Measurements from ENCODE around the gene C16orf92. TPM values are rescaled to one million over a fixed set of nuclear protein-coding genes. Genes with fewer than 3 reads are reported as not detected.

Gene C16orf92
- total RNA-seq, 1 experiment from 2014 or later, result not detected

DNA sequence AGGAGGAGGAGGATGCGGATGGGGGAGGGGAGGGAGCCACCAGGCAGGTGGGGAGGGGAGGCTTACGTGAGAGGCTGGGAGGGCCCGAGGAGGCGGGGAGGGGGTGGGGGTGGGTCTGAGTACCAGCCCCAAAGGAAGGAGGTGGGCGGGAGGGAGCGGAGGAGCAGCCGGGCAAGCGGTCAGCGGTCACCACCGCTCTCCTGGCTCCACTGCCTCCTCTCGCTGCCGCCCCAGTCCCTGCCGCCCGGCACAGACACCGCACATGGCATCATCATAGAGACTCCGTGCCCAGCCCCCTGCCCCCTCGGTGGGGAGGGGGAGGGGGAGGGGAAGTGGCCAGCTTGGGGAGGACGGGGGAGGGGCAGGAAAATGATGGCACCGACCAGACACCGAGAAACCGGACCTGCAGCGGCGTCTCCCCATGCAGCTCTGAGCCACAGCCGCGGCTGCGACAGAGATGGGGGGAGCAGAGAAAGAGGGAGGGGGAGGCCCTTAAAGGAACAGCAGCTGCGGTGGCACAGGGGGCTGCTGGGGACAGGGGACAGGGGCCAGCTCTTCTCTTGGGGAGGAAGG is 7.9 kb downstream of the C16orf92 start, which contains the start of gene TLCD3B:
Gene TLCD3B, minus strand, starts transcription at position 431 of the 573 bp plus-strand sequence. CDS start 744 bp downstream, outside the sequence.
- peak within 1 kb of the TSS; percentile 60 for H3K4me2 ChIP-seq

DNA sequence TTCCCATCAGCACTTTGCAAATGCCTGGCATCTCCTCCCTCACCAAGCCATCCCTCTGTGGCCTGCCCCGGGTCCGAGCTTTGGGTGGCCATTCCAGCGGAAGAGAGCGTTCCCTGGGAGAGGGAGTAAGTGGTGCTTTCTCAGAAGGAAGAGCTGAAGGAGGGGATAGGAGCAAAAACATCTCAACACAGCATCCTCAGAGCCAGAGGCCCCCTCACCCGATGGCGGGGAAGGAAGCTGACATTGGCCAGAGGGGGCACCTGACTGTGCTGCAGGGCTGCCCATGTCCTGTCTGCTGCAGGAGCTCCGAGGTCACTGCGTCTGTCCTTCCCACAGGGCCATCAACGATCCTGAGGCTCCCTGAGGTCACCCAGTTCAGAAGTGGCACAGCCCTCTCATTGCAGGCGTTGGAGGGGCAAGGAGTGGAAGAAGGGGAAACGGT is 8.5 kb downstream of the C16orf92 start:
- ChIA-PET POLR2A (ENCODE audit: unreplicated experiment) (no interaction called here), CTCF (interaction anchor here (1.1 to 1.5 kb wide), 5 partner anchors 8 to 212 kb away, joined by 3 to 10 read pairs (median 4); partner anchors contain the start of gene C16orf92)
- Histone ChIP-seq H3K4me2 (peak overlapping the region; percentile 60), H3K9me2 (ENCODE audit: insufficient read depth) (no peaks in the 10 kb centered on the region), H3K27ac (no peak overlapping the region), H3K36me3 (ENCODE audit: low read depth) (no peaks in the 10 kb centered on the region), H3F3A (ENCODE audit: insufficient read depth, low read depth) (0 out of 2 replicates have a peak, but pooled peaks cover 5% of the 10 kb centered on the region), H3K79me2 (ENCODE audit: low read depth) (no peaks in the 10 kb centered on the region), H3K27me3 (ENCODE audit: insufficient read depth, low read depth) (peaks cover 49% of the 10 kb centered on the region), H3K4me1 (replicated peaks; ENCODE audit: insufficient read depth) (no peaks in the 10 kb centered on the region), H3K9me3 (ENCODE audit: insufficient read depth, low read depth) (no peaks in the 10 kb centered on the region), H3K4me3 (no peak overlapping the region), H2AFZ (no peak overlapping the region), H4K20me1 (ENCODE audit: insufficient read depth) (no peaks in the 10 kb centered on the region)
- intact Hi-C loops (cut with micrococcal nuclease; ENCODE audit: unreplicated experiment), result no loop called here
- BruUV-seq (replicated peaks), result no TSS peak
- TF ChIP-seq, protein P1, sequence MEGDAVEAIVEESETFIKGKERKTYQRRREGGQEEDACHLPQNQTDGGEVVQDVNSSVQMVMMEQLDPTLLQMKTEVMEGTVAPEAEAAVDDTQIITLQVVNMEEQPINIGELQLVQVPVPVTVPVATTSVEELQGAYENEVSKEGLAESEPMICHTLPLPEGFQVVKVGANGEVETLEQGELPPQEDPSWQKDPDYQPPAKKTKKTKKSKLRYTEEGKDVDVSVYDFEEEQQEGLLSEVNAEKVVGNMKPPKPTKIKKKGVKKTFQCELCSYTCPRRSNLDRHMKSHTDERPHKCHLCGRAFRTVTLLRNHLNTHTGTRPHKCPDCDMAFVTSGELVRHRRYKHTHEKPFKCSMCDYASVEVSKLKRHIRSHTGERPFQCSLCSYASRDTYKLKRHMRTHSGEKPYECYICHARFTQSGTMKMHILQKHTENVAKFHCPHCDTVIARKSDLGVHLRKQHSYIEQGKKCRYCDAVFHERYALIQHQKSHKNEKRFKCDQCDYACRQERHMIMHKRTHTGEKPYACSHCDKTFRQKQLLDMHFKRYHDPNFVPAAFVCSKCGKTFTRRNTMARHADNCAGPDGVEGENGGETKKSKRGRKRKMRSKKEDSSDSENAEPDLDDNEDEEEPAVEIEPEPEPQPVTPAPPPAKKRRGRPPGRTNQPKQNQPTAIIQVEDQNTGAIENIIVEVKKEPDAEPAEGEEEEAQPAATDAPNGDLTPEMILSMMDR (conservative IDR thresholded peaks at IDR 0.05), result no peak
- no peak for TF ChIP-seq EZH2 (IDR thresholded peaks at IDR 0.05; ENCODE audit: low read depth)
- no peak for DNase-seq

More for the DNA sequence above, 7.9 kb downstream of the C16orf92 start, which contains the start of gene TLCD3B:
- BruUV-seq (replicated peaks), result no TSS peak
- no peaks in the 10 kb centered on the region for H3K79me2 ChIP-seq (ENCODE audit: low read depth)
- no peaks in the 10 kb centered on the region for H3K4me1 ChIP-seq (replicated peaks; ENCODE audit: insufficient read depth)
- H4K20me1 ChIP-seq (ENCODE audit: insufficient read depth), result no peaks in the 10 kb centered on the region
- DNase-seq, result no peak
- H3F3A ChIP-seq (ENCODE audit: insufficient read depth, low read depth), result 0 out of 2 replicates have a peak, but pooled peaks cover 5% of the 10 kb centered on the region
- POLR2A ChIA-PET (ENCODE audit: unreplicated experiment), result no interaction called here
- H3K9me2 ChIP-seq (ENCODE audit: insufficient read depth), result no peaks in the 10 kb centered on the region
- intact Hi-C loops (cut with micrococcal nuclease; ENCODE audit: unreplicated experiment), result no loop called here
- no peaks in the 10 kb centered on the region for H3K9me3 ChIP-seq (ENCODE audit: insufficient read depth, low read depth)
- H2AFZ ChIP-seq, result no peak within 1 kb of the TSS
- H3K27me3 ChIP-seq (ENCODE audit: insufficient read depth, low read depth), result peaks cover 55% of the 10 kb centered on the region
- TF ChIP-seq EZH2 (IDR thresholded peaks at IDR 0.05; ENCODE audit: low read depth), result no peak
- TF ChIP-seq, protein P1 (conservative IDR thresholded peaks at IDR 0.05), result no peak
- H3K36me3 ChIP-seq (ENCODE audit: low read depth), result no peaks in the 10 kb centered on the region
- no peak within 1 kb of the TSS for H3K27ac ChIP-seq
- peak within 1 kb of the TSS; percentile 12; the same call in 1 of the 2 replicates for H3K4me3 ChIP-seq
- CTCF ChIA-PET, result interaction anchor here (0.6 to 1.4 kb wide), 2 partner anchors 9 to 590 kb away, joined by 4 to 5 read pairs; no protein-coding TSS in a partner anchor

DNA sequence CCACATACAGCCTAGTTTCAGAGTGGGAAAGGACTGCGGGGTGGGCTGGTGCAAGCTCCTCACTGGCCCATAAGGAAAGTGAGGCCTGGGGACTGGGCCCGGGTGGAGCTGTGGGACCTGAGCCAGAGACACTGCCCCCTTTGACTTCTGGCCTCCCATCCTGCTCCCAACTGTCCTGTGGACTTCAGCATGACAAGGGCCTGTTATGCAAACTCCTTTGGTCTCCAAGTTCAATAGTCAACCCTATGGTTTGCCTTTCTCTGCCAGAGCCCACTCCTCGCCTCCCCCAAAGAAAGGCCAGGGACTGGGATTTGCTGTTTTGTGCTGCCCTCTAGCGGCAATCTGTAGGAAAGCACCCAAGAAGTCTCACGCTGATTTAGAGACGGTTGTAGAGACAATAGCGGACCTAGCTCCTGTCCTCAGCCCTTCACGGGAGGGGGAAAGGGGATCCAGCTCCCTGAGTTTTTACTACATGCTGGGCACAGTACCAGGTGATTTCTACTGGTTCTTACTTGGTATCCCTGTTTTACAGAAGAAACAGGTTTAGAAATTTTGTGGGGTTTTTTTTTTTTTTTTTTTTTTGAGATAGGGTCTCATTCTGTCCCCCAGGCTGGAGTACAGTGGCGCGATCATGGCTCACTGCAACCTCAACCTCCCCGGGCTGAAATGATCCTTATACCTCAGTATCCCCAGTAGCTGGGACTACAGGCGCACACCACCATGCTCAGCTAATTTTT is 9.3 kb downstream of the C16orf92 start:
- POLR2A ChIA-PET (ENCODE audit: unreplicated experiment), result interaction anchor here (0.5 to 0.6 kb wide), 2 partner anchors 138 to 385 kb away, joined by 3 to 13 read pairs; no protein-coding TSS in a partner anchor
- 0 out of 2 replicates have a peak, but pooled peaks cover 5% of the 10 kb centered on the region for H3F3A ChIP-seq (ENCODE audit: insufficient read depth, low read depth)

More for the DNA sequence above, 9.3 kb downstream of the C16orf92 start:
- no peaks in the 10 kb centered on the region for H3K9me3 ChIP-seq (ENCODE audit: insufficient read depth, low read depth)
- H3K27ac ChIP-seq, result no peak overlapping the region
- intact Hi-C loops (cut with micrococcal nuclease; ENCODE audit: unreplicated experiment), result no loop called here
- TF ChIP-seq EZH2 (IDR thresholded peaks at IDR 0.05; ENCODE audit: low read depth), result no peak
- TF ChIP-seq, protein P1 (conservative IDR thresholded peaks at IDR 0.05), result peak; percentile 99
- H3K4me2 ChIP-seq, result no peak overlapping the region
- no TSS peak for BruUV-seq (replicated peaks)
- CTCF ChIA-PET, result interaction anchor here (0.5 to 1.5 kb wide), 10 partner anchors 7 to 1170 kb away, joined by 3 to 10 read pairs (median 4); partner anchors contain the start of gene C16orf92
- DNase-seq, result peak; percentile 66 to 72
- H4K20me1 ChIP-seq (ENCODE audit: insufficient read depth), result no peaks in the 10 kb centered on the region
- peaks cover 42% of the 10 kb centered on the region for H3K27me3 ChIP-seq (ENCODE audit: insufficient read depth, low read depth)
- H3K36me3 ChIP-seq (ENCODE audit: low read depth), result no peaks in the 10 kb centered on the region
- H3K9me2 ChIP-seq (ENCODE audit: insufficient read depth), result no peaks in the 10 kb centered on the region
- H2AFZ ChIP-seq, result no peak overlapping the region
- no peaks in the 10 kb centered on the region for H3K79me2 ChIP-seq (ENCODE audit: low read depth)
- H3K4me3 ChIP-seq, result no peak overlapping the region
- H3K4me1 ChIP-seq (replicated peaks; ENCODE audit: insufficient read depth), result no peaks in the 10 kb centered on the region
